WTC11 (cell line): ENCODE data around the gene POLD3. TPM values are rescaled to one million over a fixed set of nuclear protein-coding genes. Genes with fewer than 3 reads are reported as not detected.

ENCODE experiments used
- ATAC-seq: fragments of 200-7000 bp; cut with Tn5 transposase; 2 replicates; pipeline ENCODE4 v1.10.0; 2021; ENCODE audit warnings: mild to moderate bottlenecking, moderate library complexity
- CTCF ChIA-PET: fragments of 300-600 bp; sonication (Branson Sonifier 250); formaldehyde crosslinking; loops from one replicate; lab custom pipeline; 2021; ENCODE audit warnings: antibody characterized with exemption; lab: Charles Lee
- POLR2A ChIA-PET: fragments of 350-600 bp; sonication (Branson Sonifier 250); formaldehyde crosslinking; loops from one replicate; lab custom pipeline; 2021; ENCODE audit warnings: antibody characterized with exemption; lab: Charles Lee
- DNase-seq: peaks from one replicate; pipeline ENCODE4 v3.0.0; 2021; ENCODE audit warnings: low spot score
- H3K27ac Mint-ChIP-seq: 2 replicates; pipeline ENCODE4 v1.8.0; 2021; ENCODE audit warnings: mixed read lengths
- H3K27me3 Mint-ChIP-seq: 2 replicates; pipeline ENCODE4 v1.8.0; 2021; ENCODE audit warnings: low read depth, mild to moderate bottlenecking, moderate library complexity, mixed read lengths
- H3K36me3 Mint-ChIP-seq: 2 replicates; pipeline ENCODE4 v1.8.0; 2021; ENCODE audit warnings: mixed read lengths
- H3K4me1 Mint-ChIP-seq: 2 replicates; pipeline ENCODE4 v1.8.0; 2022; ENCODE audit warnings: mixed read lengths
- H3K4me3 Mint-ChIP-seq: 2 replicates; pipeline ENCODE4 v1.8.0; 2021; ENCODE audit warnings: mild to moderate bottlenecking, moderate library complexity, mixed read lengths
- H3K9me3 Mint-ChIP-seq: 2 replicates; pipeline ENCODE4 v1.8.0; 2021; ENCODE audit warnings: mixed read lengths
- ATF3 ChIP-seq: sonication (generic); formaldehyde crosslinking; conservative IDR thresholded peaks from 2 replicates; pipeline ENCODE4 v1.8.1; 2022; ENCODE audit warnings: mild to moderate bottlenecking, missing genetic modification reagents
- ATF6 ChIP-seq: sonication (generic); formaldehyde crosslinking; IDR thresholded peaks from 2 replicates; pipeline ENCODE4 v1.8.1; 2023; ENCODE audit warnings: mild to moderate bottlenecking, missing genetic modification reagents
- E2F1 ChIP-seq: sonication (generic); formaldehyde crosslinking; IDR thresholded peaks from 2 replicates; pipeline ENCODE4 v1.8.0; 2022; ENCODE audit warnings: mild to moderate bottlenecking, missing genetic modification reagents
- ETV6 ChIP-seq: sonication (generic); formaldehyde crosslinking; IDR thresholded peaks from 2 replicates; pipeline ENCODE4 v1.8.1; 2022; ENCODE audit warnings: mild to moderate bottlenecking, missing genetic modification reagents
- FOXK1 ChIP-seq: sonication (generic); formaldehyde crosslinking; IDR thresholded peaks from 2 replicates; pipeline ENCODE4 v1.8.0; 2022; ENCODE audit warnings: mild to moderate bottlenecking, moderate library complexity, missing genetic modification reagents
- GRHL2 ChIP-seq: fragments of 250-450 bp; sonication (Bioruptor Pico); IDR thresholded peaks from 2 replicates; pipeline ENCODE4 v1.8.0; 2022; ENCODE audit warnings: mild to moderate bottlenecking, moderate library complexity; ENCODE audit not compliant: insufficient replicate concordance, severe bottlenecking
- GTF2I ChIP-seq: fragments of 250-450 bp; sonication (Bioruptor Pico); conservative IDR thresholded peaks from 2 replicates; pipeline ENCODE4 v1.4.0; 2021; ENCODE audit warnings: mild to moderate bottlenecking
- IRF2 ChIP-seq: sonication (generic); formaldehyde crosslinking; IDR thresholded peaks from 2 replicates; pipeline ENCODE4 v1.8.0; 2022; ENCODE audit warnings: low read depth, missing genetic modification reagents, borderline replicate concordance
- JUN ChIP-seq: sonication (generic); formaldehyde crosslinking; IDR thresholded peaks from 2 replicates; pipeline ENCODE4 v1.8.0; 2023; ENCODE audit warnings: mild to moderate bottlenecking, missing genetic modification reagents
- KAT7 ChIP-seq: sonication (generic); formaldehyde crosslinking; IDR thresholded peaks from 2 replicates; pipeline ENCODE4 v1.8.1; 2023; ENCODE audit warnings: missing genetic modification reagents, mild to moderate bottlenecking, borderline replicate concordance
- RELA ChIP-seq: sonication (generic); formaldehyde crosslinking; IDR thresholded peaks from 2 replicates; pipeline ENCODE4 v1.8.1; 2022; ENCODE audit warnings: missing genetic modification reagents, mild to moderate bottlenecking, borderline replicate concordance
- RORB ChIP-seq: fragments of 250-450 bp; sonication (Bioruptor Pico); IDR thresholded peaks from 2 replicates; pipeline ENCODE4 v1.9.0; 2021; ENCODE audit warnings: mild to moderate bottlenecking
- SMAD3 ChIP-seq: sonication (generic); formaldehyde crosslinking; IDR thresholded peaks from 2 replicates; pipeline ENCODE4 v1.8.0; 2022; ENCODE audit warnings: missing genetic modification reagents, mild to moderate bottlenecking, borderline replicate concordance
- TCF7 ChIP-seq: sonication (generic); formaldehyde crosslinking; IDR thresholded peaks from 2 replicates; pipeline ENCODE4 v1.8.0; 2022; ENCODE audit warnings: mild to moderate bottlenecking, low read depth, missing genetic modification reagents, moderate library complexity
- TEAD4 ChIP-seq: sonication (generic); formaldehyde crosslinking; IDR thresholded peaks from 2 replicates; pipeline ENCODE4 v1.8.0; 2022; ENCODE audit warnings: mild to moderate bottlenecking, missing genetic modification reagents
- USF2 ChIP-seq: sonication (generic); formaldehyde crosslinking; IDR thresholded peaks from 2 replicates; pipeline ENCODE4 v1.8.1; 2023; ENCODE audit warnings: mild to moderate bottlenecking, missing genetic modification reagents, moderate library complexity
- ZBTB21 ChIP-seq: sonication (generic); formaldehyde crosslinking; IDR thresholded peaks from 2 replicates; pipeline ENCODE4 v1.8.1; 2023; ENCODE audit warnings: mild to moderate bottlenecking, missing genetic modification reagents, borderline replicate concordance
- ZNF232 ChIP-seq: sonication (generic); formaldehyde crosslinking; IDR thresholded peaks from 2 replicates; pipeline ENCODE4 v1.8.0; 2022; ENCODE audit warnings: mild to moderate bottlenecking, missing genetic modification reagents
- ZNF263 ChIP-seq: sonication (generic); formaldehyde crosslinking; IDR thresholded peaks from 2 replicates; pipeline ENCODE4 v1.8.1; 2022; ENCODE audit warnings: low read depth, mild to moderate bottlenecking, moderate library complexity, missing genetic modification reagents
- total RNA-seq: library from RNA; stranded (reverse); gene quantifications from 3 replicates; pipeline ENCODE4 v1.2.3, GENCODE V29; 2021
- TF ChIP-seq, protein P1 (sequence below): sonication (generic); formaldehyde crosslinking; IDR thresholded peaks from 2 replicates; pipeline ENCODE4 v1.8.1; 2022; ENCODE audit warnings: low read depth, mild to moderate bottlenecking, moderate library complexity, missing genetic modification reagents, borderline replicate concordance

The POLD3 gene
- total RNA-seq, 1 experiment from 2014 or later = 24.1 TPM

DNA sequence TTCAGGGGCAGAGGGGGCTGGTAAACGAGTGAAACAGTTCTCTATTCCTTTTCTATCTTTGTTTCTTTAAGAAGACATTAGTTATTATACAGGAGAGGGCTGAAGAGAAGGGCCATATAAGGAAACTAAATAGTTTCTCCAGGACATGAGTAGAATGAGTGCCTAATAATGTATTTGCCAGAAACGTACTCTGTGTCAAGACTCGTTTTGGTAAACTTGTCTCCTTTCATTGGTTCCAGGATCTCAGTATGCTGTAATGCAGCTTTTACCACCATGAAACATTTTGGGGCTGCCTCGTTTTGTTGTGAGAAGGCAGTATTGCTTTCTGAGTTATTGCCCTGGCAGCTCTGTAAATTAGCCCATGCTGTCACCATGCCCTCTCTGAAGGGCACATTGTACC is 51.7 kb downstream of the POLD3 start:
- peaks cover 8% of the 10 kb centered on the region; the same call in 1 of the 2 replicates for H3K4me1 Mint-ChIP-seq
- CTCF ChIA-PET = no interaction called here
- no peak overlapping the region for H3K27ac Mint-ChIP-seq
- H3K36me3 Mint-ChIP-seq = peaks cover 21% of the 10 kb centered on the region
- ATAC-seq = no peak
- DNase-seq = no peak
- no peak overlapping the region for H3K4me3 Mint-ChIP-seq
- POLR2A ChIA-PET = no interaction called here
- H3K27me3 Mint-ChIP-seq = no peaks in the 10 kb centered on the region
- H3K9me3 Mint-ChIP-seq = no peaks in the 10 kb centered on the region
- TF ChIP-seq GTF2I (no peak), KAT7 (CRISPR knock-in tag) (no peak), RORB (CRISPR knock-in tag) (no peak), IRF2 (CRISPR knock-in tag) (no peak), ZNF263 (no peak), ATF6 (CRISPR knock-in tag) (no peak), SMAD3 (CRISPR knock-in tag) (no peak), GRHL2 (CRISPR knock-in tag) (no peak), ETV6 (CRISPR knock-in tag) (no peak), TCF7 (CRISPR knock-in tag) (no peak), ATF3 (CRISPR knock-in tag) (no peak), USF2 (CRISPR knock-in tag) (no peak), FOXK1 (no peak), ZBTB21 (no peak), JUN (CRISPR knock-in tag) (no peak), TEAD4 (no peak)
- TF ChIP-seq, protein P1, sequence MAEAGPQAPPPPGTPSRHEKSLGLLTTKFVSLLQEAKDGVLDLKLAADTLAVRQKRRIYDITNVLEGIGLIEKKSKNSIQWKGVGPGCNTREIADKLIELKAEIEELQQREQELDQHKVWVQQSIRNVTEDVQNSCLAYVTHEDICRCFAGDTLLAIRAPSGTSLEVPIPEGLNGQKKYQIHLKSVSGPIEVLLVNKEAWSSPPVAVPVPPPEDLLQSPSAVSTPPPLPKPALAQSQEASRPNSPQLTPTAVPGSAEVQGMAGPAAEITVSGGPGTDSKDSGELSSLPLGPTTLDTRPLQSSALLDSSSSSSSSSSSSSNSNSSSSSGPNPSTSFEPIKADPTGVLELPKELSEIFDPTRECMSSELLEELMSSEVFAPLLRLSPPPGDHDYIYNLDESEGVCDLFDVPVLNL = no peak

DNA sequence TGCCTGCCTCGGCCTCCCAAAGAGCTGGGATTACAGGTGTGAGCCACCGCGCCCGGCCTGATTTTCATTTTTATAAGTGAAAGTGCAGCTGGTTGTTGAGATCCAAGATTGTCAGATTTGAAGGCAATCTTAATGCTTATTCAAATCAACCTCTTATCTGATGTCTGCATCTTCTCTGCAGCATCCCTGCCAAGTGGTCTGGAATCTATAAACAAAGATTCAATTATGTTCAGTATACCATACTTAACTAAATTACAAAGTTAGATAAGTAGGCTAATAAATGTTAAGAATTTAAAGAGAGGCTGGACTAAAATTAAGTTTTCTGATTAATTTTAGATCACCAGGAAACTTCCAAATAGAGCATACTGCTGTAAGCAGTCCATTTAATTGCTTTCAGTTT is 53.8 kb downstream of the POLD3 start:
- no peak for TF ChIP-seq E2F1
- no peak for TF ChIP-seq RELA (CRISPR knock-in tag)
- TF ChIP-seq ZNF232 (CRISPR knock-in tag) = no peak
- no peak for ATAC-seq
- Mint-ChIP-seq H3K27ac (no peak overlapping the region), H3K36me3 (peaks cover 11% of the 10 kb centered on the region), H3K27me3 (no peaks in the 10 kb centered on the region), H3K9me3 (no peaks in the 10 kb centered on the region), H3K4me3 (no peak overlapping the region), H3K4me1 (peaks cover 8% of the 10 kb centered on the region; the same call in 1 of the 2 replicates)
- ChIA-PET CTCF (interaction anchor here (2.2 kb wide), 1 partner anchor 56 kb away, joined by 5 read pairs; no protein-coding TSS in a partner anchor), POLR2A (no interaction called here)
- no peak for DNase-seq
